Keratinocyte (primary cell): ENCODE measurements around the gene MPI. TPM values are rescaled to one million over a fixed set of nuclear protein-coding genes. Genes with fewer than 3 reads are reported as not detected.

Source experiments
- DNase-seq: peaks from one replicate; pipeline ENCODE4 v3.0.0-alpha.2; 2011; ENCODE audit warnings: low read depth, missing footprints, low spot score
- FAIRE-seq: peaks from 2 replicates; lab custom pipeline; 2011; peaks lifted over from hg19 to GRCh38; lab: Jason Lieb, UNC
- H2AFZ ChIP-seq: 2 replicates; pipeline ENCODE4 v1.6.0; 2012; ENCODE audit warnings: low read length, control low read depth, inconsistent platforms; ENCODE audit not compliant: control insufficient read depth
- H3K27ac ChIP-seq: 2 replicates; pipeline ENCODE4 v1.5.1; 2011; ENCODE audit warnings: low read length; ENCODE audit not compliant: control insufficient read depth, insufficient read depth
- H3K27me3 ChIP-seq: 3 replicates; pipeline ENCODE4 v1.6.0; 2011; ENCODE audit warnings: low read length; ENCODE audit not compliant: control insufficient read depth, insufficient read depth; ENCODE audit errors: extremely low read depth
- H3K36me3 ChIP-seq, 2 experiments: 2 replicates in 1 of 2; 3 replicates in 1 of 2; pipeline ENCODE4 v1.5.1; 2011; ENCODE audit warnings: low read length in 2 of 2, mild to moderate bottlenecking in 1 of 2; ENCODE audit not compliant: control insufficient read depth in 2 of 2, insufficient read depth in 2 of 2; ENCODE audit errors: extremely low read depth in 1 of 2
- H3K4me1 ChIP-seq: 3 replicates; pipeline ENCODE4 v1.5.1; 2011; ENCODE audit warnings: low read length; ENCODE audit not compliant: control insufficient read depth, insufficient read depth; ENCODE audit errors: extremely low read depth
- H3K4me2 ChIP-seq: 3 replicates; pipeline ENCODE4 v1.6.0; 2011; ENCODE audit warnings: low read depth, low read length; ENCODE audit not compliant: control insufficient read depth, insufficient read depth; ENCODE audit errors: extremely low read depth
- H3K4me3 ChIP-seq, 3 experiments: fragments of 200-600 bp in 1 of 3; sonication (generic) in 1 of 3; 2 replicates in 2 of 3; 3 replicates in 1 of 3; pipeline ENCODE4 v1.5.1; 2011 to 2016; ENCODE audit warnings: low read length in 3 of 3, mild to moderate bottlenecking in 3 of 3, control low read depth in 2 of 3, inconsistent platforms in 1 of 3, low read depth in 1 of 3, mixed read lengths in 1 of 3, mixed run types in 1 of 3, moderate library complexity in 1 of 3; ENCODE audit not compliant: control insufficient read depth in 2 of 3, insufficient read depth in 2 of 3; ENCODE audit errors: extremely low read depth in 1 of 3
- H3K79me2 ChIP-seq: 2 replicates; pipeline ENCODE4 v1.6.0; 2012; ENCODE audit warnings: low read length; ENCODE audit not compliant: control insufficient read depth, insufficient read depth
- H3K9ac ChIP-seq: 3 replicates; pipeline ENCODE4 v1.6.0; 2011; ENCODE audit warnings: low read length; ENCODE audit not compliant: control insufficient read depth, insufficient read depth; ENCODE audit errors: extremely low read depth
- H3K9me1 ChIP-seq: 3 replicates; pipeline ENCODE4 v1.6.0; 2011; ENCODE audit warnings: low read length; ENCODE audit not compliant: control insufficient read depth, insufficient read depth; ENCODE audit errors: extremely low read depth
- H3K9me3 ChIP-seq: 2 replicates; pipeline ENCODE4 v1.5.1; 2012; ENCODE audit warnings: low read depth, low read length; ENCODE audit not compliant: control insufficient read depth
- H4K20me1 ChIP-seq: 3 replicates; pipeline ENCODE4 v1.6.0; 2011; ENCODE audit warnings: low read length; ENCODE audit not compliant: control insufficient read depth, insufficient read depth; ENCODE audit errors: extremely low read depth
- EZH2 ChIP-seq: IDR thresholded peaks from one replicate; pipeline ENCODE4 v1.6.1; 2012; ENCODE audit warnings: inconsistent platforms, mild to moderate bottlenecking, low read length, moderate library complexity
- dilution Hi-C: fragments of 300-500 bp; cut with MboI; formaldehyde crosslinking; loops from one replicate; pipeline ENCODE4 v1.7.0; 2020; ENCODE audit warnings: low sequenced_read_pairs; ENCODE audit not compliant: extremely low pct_ligation_motif_present
- polyA plus RNA-seq, 5 experiments: library from polyadenylated mRNA; depleted of rRNA in 3 of 5; stranded (reverse) in 3 of 5; stranded (forward) in 1 of 5; unstranded in 1 of 5; fragments of >200 nt; gene quantifications; 1 replicate in 1 of 5; 2 replicates in 3 of 5; 3 replicates in 1 of 5; pipeline versions ENCODE4 v1.2.1 to v1.2.3, GENCODE V29; 2011 to 2012; ENCODE audit warnings: missing spikeins in 2 of 5, low read depth in 1 of 5, low replicate concordance in 1 of 5
- TF ChIP-seq, protein P1 (sequence below), 3 experiments: IDR thresholded peaks in 1 of 3; conservative IDR thresholded peaks in 1 of 3; optimal IDR thresholded peaks in 1 of 3; 2 replicates in 2 of 3; 3 replicates in 1 of 3; pipeline versions ENCODE3 to v1.5.1; 2011; ENCODE audit warnings: low read length in 3 of 3, mild to moderate bottlenecking in 3 of 3, moderate library complexity in 2 of 3, control low read depth in 1 of 3, inconsistent platforms in 1 of 3; ENCODE audit not compliant: insufficient read depth in 2 of 3; ENCODE audit errors: extremely low read depth in 1 of 3

Gene MPI
- polyA plus RNA-seq, 1 donor (not counting 4 experiments of a cell fraction or from before 2014, with no cell fraction given) = 39.2 TPM

DNA sequence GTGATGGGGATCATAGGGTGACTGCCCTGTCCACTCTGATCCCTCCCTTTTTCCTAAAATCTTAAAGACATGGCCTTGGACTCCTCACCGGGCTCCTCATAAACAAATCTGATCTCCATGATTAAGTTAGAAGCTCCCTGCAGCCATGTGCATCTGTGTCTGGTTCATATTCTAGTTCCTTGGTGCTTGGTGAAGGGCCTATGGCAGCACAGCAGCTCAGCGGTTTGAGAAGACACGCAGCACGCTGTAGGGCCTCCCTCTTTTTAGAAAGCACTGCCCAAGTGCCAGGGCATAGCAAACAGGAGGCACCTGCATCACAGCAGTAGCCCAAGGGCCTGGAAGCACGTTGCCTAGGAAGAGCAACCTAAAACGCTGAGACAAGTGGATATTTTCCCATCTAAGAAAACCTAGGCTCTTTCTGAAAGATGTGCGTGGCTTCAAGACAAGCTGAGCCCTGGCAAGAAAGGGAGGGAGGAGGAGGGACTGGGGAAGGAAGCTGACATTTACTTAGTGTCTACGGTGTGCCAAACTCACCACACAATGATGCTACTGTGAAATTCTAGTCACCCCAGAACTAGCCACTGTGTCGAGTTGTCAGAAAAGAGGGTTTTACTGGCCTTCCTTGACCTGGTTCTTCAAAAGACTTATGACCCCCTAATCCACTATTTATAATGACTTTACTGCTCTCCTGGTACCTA is 32.0 kb upstream of the MPI start:
- no peaks in the 10 kb centered on the region for H4K20me1 ChIP-seq

DNA sequence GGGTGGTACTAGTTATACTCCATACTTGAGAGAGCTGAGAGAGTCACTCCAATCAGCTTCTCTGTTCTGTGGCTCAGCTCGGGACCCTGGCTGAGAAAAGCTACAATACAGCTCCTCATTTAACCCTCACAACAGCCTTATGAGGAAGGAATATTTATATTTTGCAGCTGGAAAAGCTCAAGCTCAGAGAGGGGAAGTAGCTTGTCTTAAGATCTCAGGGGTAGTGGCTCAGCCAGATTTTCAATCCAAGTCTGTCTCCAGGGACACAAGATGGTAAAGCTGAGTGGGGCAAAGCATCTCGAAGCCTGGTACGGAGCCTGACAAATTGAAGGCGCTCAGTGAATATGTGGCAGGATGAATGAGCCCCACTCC is 31.5 kb upstream of the MPI start:
- peaks cover 22% of the 10 kb centered on the region for H3K4me1 ChIP-seq
- no peaks in the 10 kb centered on the region for H3K27me3 ChIP-seq
- H3K9me3 ChIP-seq = no peaks in the 10 kb centered on the region
- TF ChIP-seq, protein P1, sequence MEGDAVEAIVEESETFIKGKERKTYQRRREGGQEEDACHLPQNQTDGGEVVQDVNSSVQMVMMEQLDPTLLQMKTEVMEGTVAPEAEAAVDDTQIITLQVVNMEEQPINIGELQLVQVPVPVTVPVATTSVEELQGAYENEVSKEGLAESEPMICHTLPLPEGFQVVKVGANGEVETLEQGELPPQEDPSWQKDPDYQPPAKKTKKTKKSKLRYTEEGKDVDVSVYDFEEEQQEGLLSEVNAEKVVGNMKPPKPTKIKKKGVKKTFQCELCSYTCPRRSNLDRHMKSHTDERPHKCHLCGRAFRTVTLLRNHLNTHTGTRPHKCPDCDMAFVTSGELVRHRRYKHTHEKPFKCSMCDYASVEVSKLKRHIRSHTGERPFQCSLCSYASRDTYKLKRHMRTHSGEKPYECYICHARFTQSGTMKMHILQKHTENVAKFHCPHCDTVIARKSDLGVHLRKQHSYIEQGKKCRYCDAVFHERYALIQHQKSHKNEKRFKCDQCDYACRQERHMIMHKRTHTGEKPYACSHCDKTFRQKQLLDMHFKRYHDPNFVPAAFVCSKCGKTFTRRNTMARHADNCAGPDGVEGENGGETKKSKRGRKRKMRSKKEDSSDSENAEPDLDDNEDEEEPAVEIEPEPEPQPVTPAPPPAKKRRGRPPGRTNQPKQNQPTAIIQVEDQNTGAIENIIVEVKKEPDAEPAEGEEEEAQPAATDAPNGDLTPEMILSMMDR (optimal IDR thresholded peaks at IDR 0.05 in 1 of 3, IDR thresholded peaks at IDR 0.05 in 1 of 3, conservative IDR thresholded peaks at IDR 0.05 in 1 of 3; ENCODE audit: extremely low read depth in 1 of 3, insufficient read depth in 2 of 3, low read length in 3 of 3) = no peak
- TF ChIP-seq EZH2 = no peak
- peaks cover 6% of the 10 kb centered on the region for H3K9me1 ChIP-seq
- H3K27ac ChIP-seq = no peak overlapping the region
- peaks cover 6 to 8% of the 10 kb centered on the region in 2 experiments for H3K36me3 ChIP-seq
- no peak overlapping the region for H3K4me3 ChIP-seq
- dilution Hi-C loops = no loop called here
- FAIRE-seq (no peak), DNase-seq (no peak)
- no peak overlapping the region for H2AFZ ChIP-seq
- H4K20me1 ChIP-seq = no peaks in the 10 kb centered on the region
- H3K9ac ChIP-seq = no peak overlapping the region
- H3K4me2 ChIP-seq = no peak overlapping the region
- peaks cover 22% of the 10 kb centered on the region for H3K79me2 ChIP-seq

More for the DNA sequence above, 32.0 kb upstream of the MPI start:
- Histone ChIP-seq H3K4me1 (peaks cover 21% of the 10 kb centered on the region), H2AFZ (no peak overlapping the region), H3K9ac (no peak overlapping the region), H3K4me2 (no peak overlapping the region), H3K27me3 (no peaks in the 10 kb centered on the region), H3K9me3 (no peaks in the 10 kb centered on the region), H3K79me2 (peaks cover 20% of the 10 kb centered on the region), H3K9me1 (peaks cover 6% of the 10 kb centered on the region), H3K27ac (no peak overlapping the region), H3K4me3 (no peak overlapping the region), H3K36me3 (peaks cover 10 to 14% of the 10 kb centered on the region in 2 experiments)
- dilution Hi-C loops = no loop called here
- FAIRE-seq (no peak), DNase-seq (no peak)
- TF ChIP-seq EZH2 = no peak
- TF ChIP-seq, protein P1 (optimal IDR thresholded peaks at IDR 0.05 in 1 of 3, IDR thresholded peaks at IDR 0.05 in 1 of 3, conservative IDR thresholded peaks at IDR 0.05 in 1 of 3; ENCODE audit: extremely low read depth in 1 of 3, insufficient read depth in 2 of 3, low read length in 3 of 3) = no peak
